CD4-positive, alpha-beta T cell treated with Interleukin-4 for 1 hour (primary cell): ENCODE results near the gene PLCH1.

Experiments
- DNase-seq, 2 donors: peaks; one replicate each; pipeline ENCODE4 v3.0.0-alpha.2; 2020 to 2022

Gene PLCH1

GRCh38 chr3:155369244-155369643, 375.6 kb downstream of the PLCH1 start:
- DNase-seq: no peak

- DNase-seq: no peak
Measured at GRCh38 chr3:155368786-155369185, 376.1 kb downstream of the PLCH1 start.

DNA sequence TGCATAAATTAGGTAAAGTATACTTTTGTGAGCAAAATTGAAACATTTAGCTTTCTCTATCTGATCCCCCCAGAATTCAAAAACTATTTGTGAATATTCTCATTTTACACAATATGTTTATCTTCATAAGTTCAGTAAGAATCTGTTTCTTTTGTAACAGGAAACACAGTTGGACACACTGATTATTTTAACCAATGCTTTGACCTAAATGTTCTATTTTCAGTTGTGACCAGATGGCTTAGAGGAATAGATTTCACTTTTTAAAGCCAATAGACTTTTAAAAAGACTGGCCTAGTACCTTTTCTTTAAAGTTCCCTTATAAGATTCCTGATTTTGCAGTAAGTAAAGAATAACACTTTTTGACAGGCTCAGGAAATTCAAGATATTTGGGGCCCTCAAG, 377.4 kb downstream of the PLCH1 start:
- no peak for DNase-seq

DNA sequence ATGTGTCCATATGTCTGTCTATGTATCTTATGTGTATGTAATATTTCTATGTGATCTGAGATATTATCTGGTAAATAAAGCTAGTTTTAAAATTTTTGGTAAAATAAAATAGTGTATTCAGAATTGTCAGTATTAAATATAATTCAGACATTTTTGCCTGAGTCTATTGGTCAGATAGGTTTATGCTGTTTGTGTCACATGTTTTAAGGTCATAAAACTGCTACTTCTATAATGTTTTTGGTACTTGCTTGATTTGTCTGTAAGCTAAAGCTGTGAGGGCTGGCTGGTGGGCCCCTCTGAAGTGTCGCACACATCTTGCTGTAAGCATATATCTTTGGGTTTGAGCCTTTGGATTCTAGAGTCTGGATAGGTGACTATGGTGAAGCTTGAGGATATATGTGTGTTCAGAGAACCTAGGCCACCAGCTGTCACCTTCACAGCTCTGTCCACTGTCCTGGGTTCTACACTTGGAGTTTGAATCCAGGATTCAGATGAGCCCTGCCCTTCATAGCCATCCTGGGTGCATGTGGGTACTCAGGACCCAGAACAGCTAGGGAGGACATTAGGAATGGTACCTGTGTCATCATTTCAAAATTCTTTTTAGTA, 379.6 kb downstream of the PLCH1 start:
- no peak for DNase-seq

GRCh38 chr3:155364492-155364891, 380.4 kb downstream of the PLCH1 start:
- no peak for DNase-seq

- no peak for DNase-seq
Measured at GRCh38 chr3:155363690-155364070, 381.2 kb downstream of the PLCH1 start.

DNA sequence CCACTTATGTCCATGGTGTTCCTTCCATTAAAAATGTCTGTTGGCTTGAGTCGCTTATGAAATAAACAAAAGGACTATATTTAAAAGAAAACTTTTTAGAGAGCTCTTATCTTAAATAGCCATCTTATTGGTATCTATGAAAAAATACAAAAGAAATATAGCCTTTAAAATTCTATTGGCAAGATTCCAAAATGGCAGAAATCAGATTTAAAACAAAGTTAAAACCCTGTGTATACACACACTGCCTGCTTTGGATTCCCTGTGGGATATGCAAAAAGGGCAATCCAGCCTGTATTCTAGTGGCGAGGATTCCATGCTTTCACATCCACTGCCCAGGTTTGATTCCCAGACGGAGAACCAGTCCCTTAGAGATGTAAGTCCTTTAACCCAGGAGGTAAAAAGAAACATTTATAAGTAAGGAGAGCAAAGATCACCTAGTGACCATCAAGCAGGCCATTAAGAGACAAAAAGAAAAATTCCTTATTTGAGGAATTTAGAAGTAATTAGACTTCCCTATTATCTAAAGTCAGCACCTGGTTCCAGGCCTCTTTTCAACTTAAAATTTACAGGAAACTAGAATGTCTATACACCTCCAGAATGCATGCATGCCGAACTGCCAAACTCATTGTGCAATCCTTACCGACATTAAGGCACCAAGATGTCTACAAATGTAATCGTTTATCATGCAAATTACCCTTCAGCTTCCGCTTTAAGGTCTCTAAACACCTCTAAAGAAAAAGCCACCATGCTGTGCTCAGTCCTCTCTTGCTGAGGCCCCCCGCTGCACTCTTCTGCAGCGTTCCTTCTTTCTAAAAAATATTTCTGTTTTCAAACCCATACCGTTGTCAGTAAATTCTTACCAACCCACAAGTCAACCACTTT, 381.8 kb downstream of the PLCH1 start:
- no peak for DNase-seq

GRCh38 chr3:155360281-155360680, 384.6 kb downstream of the PLCH1 start:
- DNase-seq: no peak

DNA sequence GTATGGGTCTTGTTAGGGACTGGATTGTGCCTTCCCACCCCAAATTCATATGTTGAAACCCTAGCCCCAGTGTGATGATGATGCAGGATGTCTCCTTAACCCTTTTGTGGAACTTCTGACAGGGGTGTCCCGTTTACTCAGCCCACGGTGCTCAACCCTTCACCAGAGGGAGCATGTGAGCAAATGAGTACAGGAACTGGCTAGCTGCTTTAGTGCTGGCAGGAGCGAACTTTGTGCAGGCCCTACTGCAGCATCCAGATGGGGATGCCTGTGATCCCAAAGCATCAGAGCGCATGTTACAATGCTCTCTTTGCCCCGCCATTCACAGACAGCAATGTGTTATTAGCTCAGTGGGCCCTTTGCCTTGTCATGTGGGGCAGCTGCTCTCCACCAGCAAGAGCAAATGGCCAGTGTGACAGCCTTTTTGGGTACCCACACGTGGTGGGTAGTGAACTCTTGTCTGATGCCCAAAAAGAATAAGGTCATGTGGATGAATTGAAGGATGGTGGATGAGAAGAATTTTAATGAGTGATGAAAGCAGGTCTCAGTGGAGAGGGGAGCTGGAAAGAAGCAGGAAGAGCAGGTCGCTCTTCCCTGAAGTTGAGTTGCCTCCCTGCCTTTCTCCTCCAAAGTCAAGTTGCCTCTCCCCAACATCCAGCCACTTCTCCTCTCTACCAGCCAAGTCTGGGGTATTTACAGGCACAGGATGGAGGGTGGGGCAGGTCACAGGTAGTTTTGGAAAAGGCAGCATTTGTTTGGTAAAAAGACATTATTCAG, 388.1 kb downstream of the PLCH1 start:
- no peak for DNase-seq

GRCh38 chr3:155354658-155355057, 390.2 kb downstream of the PLCH1 start:
- DNase-seq: no peak

DNA sequence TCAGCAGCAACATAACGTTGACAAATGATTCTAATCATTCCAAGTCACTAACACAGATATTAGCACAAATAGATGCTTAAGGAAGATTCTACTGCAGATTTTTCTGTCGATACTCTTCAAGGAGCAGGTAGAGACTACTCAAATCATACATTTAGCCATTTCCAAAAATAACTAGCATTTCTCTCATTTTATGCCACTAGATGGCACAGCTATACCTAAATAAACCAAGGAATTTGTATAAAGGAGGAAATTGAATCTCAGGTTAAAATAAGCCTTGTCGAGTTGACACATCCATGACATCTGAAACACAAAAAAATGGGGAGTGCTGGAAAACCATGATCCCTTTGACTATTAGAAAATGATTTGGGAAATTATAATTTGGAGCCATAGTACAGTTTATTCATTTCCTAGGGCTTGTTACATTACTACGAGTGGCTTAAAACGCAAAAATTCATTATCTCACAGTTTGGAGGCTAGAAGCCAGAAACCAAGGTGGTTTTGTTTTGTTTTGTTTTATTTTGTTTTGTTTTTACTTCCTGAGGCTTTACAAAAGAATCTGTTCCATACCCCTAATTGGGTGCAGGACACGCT, 391.9 kb downstream of the PLCH1 start:
- peak in 1 of 2 donors; percentile 9 for DNase-seq

DNA sequence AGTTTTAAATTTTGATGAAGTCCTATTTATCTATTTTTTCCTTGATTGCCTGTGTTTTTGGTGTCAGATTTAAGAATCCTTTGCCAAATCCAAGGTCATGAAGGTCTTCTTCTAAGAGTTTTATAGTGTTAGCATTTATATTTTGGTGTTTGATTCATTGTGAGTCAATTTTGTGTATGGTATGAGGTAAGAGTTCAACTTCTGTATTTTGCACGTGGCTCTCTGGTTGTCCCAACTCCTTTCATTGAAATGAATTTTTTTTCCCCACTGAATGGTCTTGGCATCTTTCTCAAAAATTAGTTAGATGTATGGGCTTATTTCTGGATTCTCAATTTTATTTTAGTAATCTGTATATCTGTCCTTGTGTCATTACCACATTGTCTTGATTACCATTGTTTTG, 394.3 kb downstream of the PLCH1 start:
- no peak for DNase-seq

DNA sequence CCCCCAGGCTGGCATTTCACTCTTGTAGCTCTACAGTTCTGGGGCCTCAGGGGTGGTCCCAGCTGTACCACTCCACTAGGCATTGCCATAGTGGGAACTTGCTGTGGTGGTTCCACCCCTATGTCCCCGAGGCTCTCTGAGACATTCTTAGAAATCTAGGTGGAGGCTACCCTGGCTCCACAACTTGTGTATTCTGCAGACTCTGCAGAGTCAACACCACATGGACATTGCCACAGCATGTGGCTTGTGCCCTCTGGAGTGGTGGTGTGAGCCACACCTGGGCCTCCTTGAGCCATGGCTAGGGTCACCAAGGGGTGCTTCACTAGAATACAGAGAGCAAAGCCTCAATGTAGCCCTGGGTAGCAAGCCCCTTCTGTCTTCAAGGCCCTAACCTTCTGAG, 397.0 kb downstream of the PLCH1 start:
- DNase-seq: no peak

- DNase-seq: no peak
Measured at GRCh38 chr3:155342344-155342743, 402.5 kb downstream of the PLCH1 start.

GRCh38 chr3:155339052-155339451, 405.8 kb downstream of the PLCH1 start:
- DNase-seq: no peak

GRCh38 chr3:155335724-155336354, 409.0 kb downstream of the PLCH1 start:
- DNase-seq: no peak

DNA sequence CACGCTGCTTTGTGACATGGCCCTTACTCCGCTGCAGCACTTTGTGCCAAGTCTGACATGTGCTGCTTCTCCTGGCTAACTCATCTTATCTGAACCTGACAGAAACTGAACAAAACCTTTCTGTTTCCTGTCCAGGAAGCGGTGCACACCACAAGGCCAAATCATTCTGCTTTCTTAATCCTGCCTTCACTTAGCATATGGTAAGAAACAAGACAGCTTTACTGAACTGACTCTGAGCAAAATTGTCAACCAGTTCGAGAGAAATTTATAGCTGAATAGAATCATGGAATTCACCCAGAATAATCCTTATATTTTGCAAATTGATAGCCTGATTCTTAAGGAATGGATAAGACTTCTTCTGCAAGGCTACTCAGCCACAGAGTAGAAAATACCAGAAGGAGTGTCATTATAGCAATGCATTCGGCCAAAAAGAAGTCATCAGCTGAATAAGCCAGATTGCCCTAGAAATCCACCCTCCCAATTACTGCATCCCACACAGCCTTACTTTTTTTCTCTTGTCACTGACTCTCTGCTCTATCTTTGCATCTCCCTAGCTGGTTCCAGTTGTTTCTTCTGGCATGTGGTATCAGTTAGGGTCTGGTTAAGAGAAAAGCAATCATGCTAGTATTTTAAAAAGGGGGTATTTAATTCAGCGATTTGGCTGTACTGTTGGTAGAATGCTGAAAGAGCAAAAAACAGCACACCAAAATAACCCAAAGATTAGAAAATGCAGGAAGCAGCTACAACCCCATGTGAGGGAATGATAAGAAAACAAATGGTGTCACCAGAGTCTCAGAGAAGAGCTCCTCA, 409.8 kb downstream of the PLCH1 start:
- DNase-seq: no peak

DNA sequence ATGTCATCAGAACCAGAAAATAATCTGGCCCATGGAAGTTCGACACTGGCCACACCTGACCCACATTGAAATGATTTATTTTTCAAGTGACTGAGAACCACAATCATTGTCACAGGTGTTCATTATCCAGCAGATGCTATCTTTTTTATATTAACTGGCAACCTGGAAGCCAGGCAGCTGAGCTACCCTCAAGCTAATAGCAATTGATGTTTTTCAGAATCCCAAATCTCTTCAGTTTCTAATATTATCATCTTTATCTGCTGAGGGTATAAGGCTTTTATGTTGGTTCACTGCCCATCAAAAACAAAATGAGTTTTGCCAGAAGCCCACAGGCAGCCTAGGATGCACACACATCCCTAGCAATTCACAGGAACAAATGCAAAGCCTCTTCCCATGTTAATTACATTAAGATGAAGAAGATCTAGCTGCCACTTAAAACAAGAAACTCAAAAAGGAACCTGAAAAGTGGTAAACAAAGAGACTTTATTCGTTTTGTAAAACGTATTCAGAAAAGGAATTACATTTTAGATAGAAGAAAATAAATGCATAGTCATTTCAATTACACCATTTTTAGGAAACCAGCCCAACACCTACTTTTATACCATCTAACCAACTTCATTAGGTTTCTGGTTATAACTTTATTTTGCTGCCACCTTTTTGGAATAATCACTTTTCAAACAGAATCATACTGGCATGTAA, 410.5 kb downstream of the PLCH1 start:
- no peak for DNase-seq

DNA sequence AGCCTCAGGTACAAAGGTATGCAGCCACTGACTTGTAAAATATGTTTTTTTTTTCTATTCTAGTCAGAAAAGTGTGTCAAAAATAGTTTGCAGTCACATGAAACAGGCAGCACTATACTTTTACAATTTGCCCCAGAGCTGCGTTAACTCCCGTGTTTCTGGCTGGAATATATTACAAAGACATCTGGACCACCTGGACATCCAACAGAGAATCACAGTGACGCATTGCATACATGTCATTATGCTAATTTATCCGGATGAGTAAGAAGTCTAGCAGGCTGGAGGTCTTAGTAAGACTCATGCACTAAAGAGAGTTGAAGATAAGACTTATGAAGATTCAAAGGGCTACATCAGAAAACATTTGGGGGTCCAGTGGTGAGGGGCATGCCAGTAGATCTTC, 412.2 kb downstream of the PLCH1 start:
- DNase-seq: no peak

GRCh38 chr3:155331078-155331477, 413.8 kb downstream of the PLCH1 start:
- no peak for DNase-seq

DNA sequence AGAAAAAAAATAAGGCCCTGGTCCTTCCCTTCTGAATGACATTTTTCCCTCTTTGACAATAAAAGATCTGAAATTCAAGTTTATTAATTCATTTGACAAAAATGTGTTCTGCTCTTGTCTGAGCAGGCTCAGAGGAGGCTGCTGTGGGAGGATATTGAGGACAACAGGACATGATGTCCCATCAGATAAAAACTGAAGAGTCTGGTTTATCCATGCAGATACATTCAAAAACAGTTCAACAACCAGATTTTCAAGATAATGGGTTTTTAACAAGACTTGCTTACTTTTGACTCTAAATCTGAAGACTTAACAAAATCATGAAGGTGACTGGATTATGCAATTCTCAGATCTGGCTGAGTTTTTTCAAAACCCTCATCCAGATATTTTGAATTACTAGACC, 414.5 kb downstream of the PLCH1 start:
- no peak for DNase-seq
